K562 (cell line): Measurements from ENCODE around the gene MIDN. TPM values are rescaled to one million over a fixed set of nuclear protein-coding genes. Genes with fewer than 3 reads are reported as not detected.

ENCODE experiments used
- ATAC-seq: fragments of 200-7000 bp; cut with Tn5 transposase; 3 replicates; pipeline ENCODE4 v1.9.1; 2020; ENCODE audit warnings: moderate library complexity
- BruUV-seq: library from RNA; stranded (reverse); fragments of 400-500 nt; replicated peaks from 2 replicates; lab custom pipeline; 2021; lab: Mats Ljungman, UMichigan
- CTCF ChIA-PET: fragments of 300-600 bp; formaldehyde crosslinking; extraction: SDS; loops from one replicate; lab custom pipeline; 2021; ENCODE audit warnings: low intra/inter-chr PET ratio; lab: Yijun Ruan, JAX
- POLR2A ChIA-PET: fragments of 300-600, 350-650 bp; sonication (Branson Sonifier 250); formaldehyde crosslinking; extraction: SDS; loops from one replicate; lab custom pipeline; 2021; ENCODE audit warnings: antibody characterized with exemption, inconsistent platforms; lab: Yijun Ruan, JAX
- DNase-seq, 4 experiments: peaks; one replicate each; pipeline versions ENCODE4 v3.0.0 to v3.0.0-alpha.2; 2011 to 2018; ENCODE audit warnings: low spot score in 3 of 4, mixed read lengths in 3 of 4; ENCODE audit errors: extremely low read depth in 1 of 4
- FAIRE-seq: peaks from 2 replicates; lab custom pipeline; 2011; peaks lifted over from hg19 to GRCh38; lab: Jason Lieb, UNC
- H2AFZ ChIP-seq: 2 replicates; pipeline ENCODE4 v1.6.0; 2011; ENCODE audit warnings: low read depth, low read length, control low read depth, inconsistent platforms
- H3K27ac ChIP-seq: fragments of 200-600 bp; 3 replicates; pipeline ENCODE4 v1.8.0; 2011; ENCODE audit warnings: low read depth, mild to moderate bottlenecking, control low read depth, inconsistent platforms, low read length, moderate library complexity, mixed read lengths; ENCODE audit errors: extremely low read depth
- H3K27me3 ChIP-seq, 2 experiments: fragments of 300-600 bp in 1 of 2; 2 replicates in 1 of 2; 3 replicates in 1 of 2; pipeline versions ENCODE4 v1.6.0 to v1.8.0; 2011; ENCODE audit warnings: inconsistent platforms in 2 of 2, low read length in 2 of 2, mild to moderate bottlenecking in 1 of 2, mixed read lengths in 1 of 2, moderate library complexity in 1 of 2; ENCODE audit not compliant: control insufficient read depth in 2 of 2, insufficient read depth in 2 of 2
- H3K36me3 ChIP-seq: fragments of 300-600 bp; 3 replicates; pipeline ENCODE4 v1.8.0; 2011; ENCODE audit warnings: mild to moderate bottlenecking, low read length, inconsistent platforms; ENCODE audit not compliant: control insufficient read depth, insufficient read depth
- H3K4me1 ChIP-seq, 2 experiments: fragments of 200-600 bp in 1 of 2; replicated peaks in 1 of 2; 2 replicates in 1 of 2; 3 replicates in 1 of 2; pipeline versions ENCODE4 v1.5.1 to v1.8.0; 2011; ENCODE audit warnings: inconsistent platforms in 2 of 2, low read length in 2 of 2, mild to moderate bottlenecking in 1 of 2, mixed read lengths in 1 of 2, moderate library complexity in 1 of 2; ENCODE audit not compliant: control insufficient read depth in 2 of 2, insufficient read depth in 2 of 2
- H3K4me2 ChIP-seq: 2 replicates; pipeline ENCODE4 v1.6.1; 2011; ENCODE audit warnings: low read length, control low read depth, inconsistent platforms, mixed read lengths; ENCODE audit not compliant: insufficient read depth
- H3K4me3 ChIP-seq: fragments of 200-600 bp; sonication (generic), shearing (Covaris generic); 2 replicates; pipeline ENCODE4 v1.5.1; 2016; ENCODE audit warnings: control low read depth, inconsistent platforms
- H3K79me2 ChIP-seq: fragments of 200-600 bp; 3 replicates; pipeline ENCODE4 v1.8.0; 2011; ENCODE audit warnings: low read length, inconsistent platforms; ENCODE audit not compliant: control insufficient read depth, insufficient read depth
- H3K9ac ChIP-seq, 2 experiments: 2 replicates each; pipeline versions ENCODE4 v1.6.0 to v1.6.1; 2011; ENCODE audit warnings: low read depth in 2 of 2, low read length in 2 of 2, control low read depth in 1 of 2, inconsistent platforms in 1 of 2, mild to moderate bottlenecking in 1 of 2, mixed read lengths in 1 of 2; ENCODE audit not compliant: insufficient read depth in 1 of 2
- H3K9me1 ChIP-seq: one replicate; pipeline ENCODE4 v1.6.0; 2011; ENCODE audit warnings: inconsistent platforms, mild to moderate bottlenecking, low read length, moderate library complexity; ENCODE audit not compliant: control insufficient read depth, insufficient read depth
- H3K9me3 ChIP-seq: replicated peaks from 2 replicates; pipeline ENCODE4 v1.5.1; 2011; ENCODE audit warnings: low read depth, low read length, inconsistent platforms; ENCODE audit not compliant: control insufficient read depth, insufficient read depth
- H4K20me1 ChIP-seq: replicated peaks from 2 replicates; pipeline ENCODE4 v1.6.1; 2011; ENCODE audit warnings: low read length, inconsistent platforms, mixed read lengths; ENCODE audit not compliant: control insufficient read depth, insufficient read depth
- CHAMP1 ChIP-seq: fragments of 450-650 bp; IDR thresholded peaks from 2 replicates; pipeline ENCODE4 v1.6.1; 2016; ENCODE audit warnings: mild to moderate bottlenecking
- CXXC5 ChIP-seq: fragments of 250-450 bp; sonication (Bioruptor Pico); IDR thresholded peaks from 2 replicates; pipeline ENCODE4 v1.8.0; 2022; ENCODE audit warnings: inconsistent platforms, mild to moderate bottlenecking, moderate library complexity
- EGR1 ChIP-seq: fragments of 450-650 bp; conservative IDR thresholded peaks from 2 replicates; pipeline ENCODE4 v1.6.1; 2017; ENCODE audit warnings: mild to moderate bottlenecking
- MLLT1 ChIP-seq, 2 experiments: fragments of 450-650 bp; IDR thresholded peaks; 2 replicates each; pipeline ENCODE4 v1.6.1; 2016
- NR2C1 ChIP-seq, 2 experiments: fragments of 450-650 bp; IDR thresholded peaks; 2 replicates each; pipeline ENCODE4 v1.6.1; 2017; ENCODE audit warnings: mild to moderate bottlenecking in 2 of 2, antibody characterized with exemption in 1 of 2, inconsistent platforms in 1 of 2, missing compliant biosample characterization in 1 of 2, missing genetic modification characterization in 1 of 2
- NR2C2 ChIP-seq, 2 experiments: fragments of 200-800 bp in 1 of 2; sonication (Bioruptor generic) in 1 of 2; sonication (generic) in 1 of 2; formaldehyde crosslinking in 1 of 2; IDR thresholded peaks; 2 replicates each; pipeline versions ENCODE4 v1.6.1 to v1.8.0; 2016 to 2022; ENCODE audit warnings: mild to moderate bottlenecking in 1 of 2, missing compliant biosample characterization in 1 of 2, missing genetic modification characterization in 1 of 2, missing genetic modification reagents in 1 of 2
- WGBS: fragments of 100-300 bp; shearing (Covaris generic); methylation state at CpG from one replicate; pipeline ENCODE4 v1.1.6; 2016; ENCODE audit warnings: low coverage, mixed read lengths; ENCODE audit not compliant: insufficient coverage; ENCODE audit errors: missing lambda C conversion rate; 5-methylcytosine and 5-hydroxymethylcytosine counted together
- in situ Hi-C: fragments of 300-500 bp; cut with MboI; formaldehyde crosslinking; loops from 4 replicates; pipeline ENCODE4 v1.15.0; 2018; ENCODE audit warnings: inconsistent platforms, mixed read lengths
- intact Hi-C: fragments of 100-400 bp; cut with micrococcal nuclease; formaldehyde crosslinking; loops from 2 replicates; pipeline ENCODE4 v1.14.2; 2022
- polyA plus RNA-seq, 8 experiments: library from polyadenylated mRNA; depleted of rRNA in 4 of 8; stranded (reverse) in 5 of 8; unstranded in 3 of 8; fragments of >200 nt; fragmentation: Nextera tagmentation in 2 of 8; fragmentation: Illumina TruSeq in 1 of 8; extraction: Ambion mirVana in 2 of 8; extraction: Trizol in 1 of 8; gene quantifications; 2 replicates each; pipeline versions ENCODE4 v1.2.1 to v1.2.3, GENCODE V29; 2011 to 2014; ENCODE audit warnings: inconsistent platforms in 1 of 8, missing spikeins in 1 of 8
- total RNA-seq, 7 experiments: library from RNA; depleted of rRNA in 6 of 7; stranded (reverse); fragments of >200 nt in 6 of 7; fragmentation: Illumina TruSeq in 2 of 7; extraction: Trizol in 2 of 7; gene quantifications; 2 replicates each; pipeline versions ENCODE4 v1.2.1 to v1.2.3, GENCODE V29; 2011 to 2021; ENCODE audit warnings: low replicate concordance in 1 of 7

The MIDN gene
- total and polyA plus RNA-seq, 9 of the 15 experiments (the other 6 are each of a cell fraction or from before 2014, with no cell fraction given): 0.17 to 120 (median 10.1) TPM

GRCh38 chr19:1261798-1262622, 13.6 kb downstream of the MIDN start (continued):
- TF ChIP-seq NR2C2 (CRISPR knock-in tag; IDR thresholded peaks at IDR 0.05): no peak
- peak; percentile 31; the same call in 1 of the 2 replicates for TF ChIP-seq NR2C2 (tag; IDR thresholded peaks at IDR 0.05)
- no peak for TF ChIP-seq CXXC5 (CRISPR knock-in tag)

- intact Hi-C loops: no loop called here
- WGBS: 70% methylated on average over 4 of the region's 21 CpGs
- no peaks in the 10 kb centered on the region for H3K27me3 ChIP-seq
- BruUV-seq: no TSS peak
- FAIRE-seq: no peak
- in situ Hi-C loops: no loop called here
- no peaks in the 10 kb centered on the region for H3K9me1 ChIP-seq
- peak overlapping the region; percentile 28 to 92; a peak in 3 of 4 replicates for H3K9ac ChIP-seq
- DNase-seq: no peak
- H3K4me2 ChIP-seq: 0 out of 2 replicates have a peak overlapping the region, but pooled peaks have one; percentile 84
- no peak overlapping the region for H2AFZ ChIP-seq
- peaks cover 67 to 95% of the 10 kb centered on the region in 2 experiments for H3K4me1 ChIP-seq
- no peaks in the 10 kb centered on the region for H3K9me3 ChIP-seq
- peak overlapping the region; percentile 83; the same call in 1 of the 3 replicates for H3K27ac ChIP-seq
- ChIA-PET CTCF (no interaction called here), POLR2A (interaction anchor here (1.1 to 2.6 kb wide), 2 partner anchors 10 kb away, joined by 3 to 14 read pairs; no protein-coding TSS in a partner anchor)
- H4K20me1 ChIP-seq: 0 out of 2 replicates have a peak, but pooled peaks cover 4% of the 10 kb centered on the region
- H3K4me3 ChIP-seq: no peak overlapping the region
- H3K36me3 ChIP-seq: peaks cover 11% of the 10 kb centered on the region; the same call in 2 of the 3 replicates
- ATAC-seq: no peak
- peaks cover 17% of the 10 kb centered on the region for H3K79me2 ChIP-seq
- no peak for TF ChIP-seq CHAMP1
- peak in 1 of 2 experiments; percentile 23; a peak in 1 of 4 replicates for TF ChIP-seq MLLT1 (IDR thresholded peaks at IDR 0.05)
- TF ChIP-seq NR2C1 (IDR thresholded peaks at IDR 0.05): no peak
- 0 out of 2 replicates have a peak, but pooled peaks have one; percentile 32 for TF ChIP-seq NR2C1 (tag; IDR thresholded peaks at IDR 0.05)
- peak; percentile 71 for TF ChIP-seq EGR1
- TF ChIP-seq, all 486 proteins: peak for 3
Measured at GRCh38 chr19:1262623-1263123, 14.3 kb downstream of the MIDN start.
